Measurements from ENCODE around the gene UACA.

The UACA gene

GRCh38 chr15:70762469-70763119 is 764 bp downstream of the UACA start:
- peak overlapping the region; percentile 51 for H3K4me3 ChIP-seq (ENCODE audit: low read depth, low read length)
- peak; percentile 27 for DNase-seq (ENCODE audit: low read depth)
- TF ChIP-seq CTCF (IDR thresholded peaks at IDR 0.05; ENCODE audit: low read depth, low read length) (no peak), POLR2A (IDR thresholded peaks at IDR 0.05; ENCODE audit: extremely low read depth, insufficient read length) (no peak), MYC (IDR thresholded peaks at IDR 0.05; ENCODE audit: low read depth, low read length) (no peak), MAX (IDR thresholded peaks at IDR 0.05; ENCODE audit: low read depth, low read length) (no peak)

GRCh38 chr15:70761931-70762468 is 1.4 kb downstream of the UACA start:
- TF ChIP-seq MAX (IDR thresholded peaks at IDR 0.05; ENCODE audit: low read depth, low read length) = no peak
- no peak for TF ChIP-seq POLR2A (IDR thresholded peaks at IDR 0.05; ENCODE audit: extremely low read depth, insufficient read length)
- TF ChIP-seq CTCF (IDR thresholded peaks at IDR 0.05; ENCODE audit: low read depth, low read length) = no peak
- TF ChIP-seq MYC (IDR thresholded peaks at IDR 0.05; ENCODE audit: low read depth, low read length) = no peak
- peak overlapping the region; percentile 51 for H3K4me3 ChIP-seq (ENCODE audit: low read depth, low read length)
- no peak for DNase-seq (ENCODE audit: low read depth)

GRCh38 chr15:70761046-70761445 is 2.3 kb downstream of the UACA start:
- TF ChIP-seq CTCF (IDR thresholded peaks at IDR 0.05; ENCODE audit: low read depth, low read length) = no peak
- TF ChIP-seq POLR2A (IDR thresholded peaks at IDR 0.05; ENCODE audit: extremely low read depth, insufficient read length) = no peak
- TF ChIP-seq MAX (IDR thresholded peaks at IDR 0.05; ENCODE audit: low read depth, low read length) = no peak
- no peak for TF ChIP-seq MYC (IDR thresholded peaks at IDR 0.05; ENCODE audit: low read depth, low read length)

GRCh38 chr15:70758790-70759462 is 4.4 kb downstream of the UACA start:
- no peak overlapping the region for H3K4me3 ChIP-seq (ENCODE audit: low read depth, low read length)

More at GRCh38 chr15:70761046-70761445, 2.3 kb downstream of the UACA start:
- no peak overlapping the region for H3K4me3 ChIP-seq (ENCODE audit: low read depth, low read length)
- DNase-seq (ENCODE audit: low read depth) = no peak

GRCh38 chr15:70757627-70758026 is 5.7 kb downstream of the UACA start:
- no peak for TF ChIP-seq POLR2A (IDR thresholded peaks at IDR 0.05; ENCODE audit: extremely low read depth, insufficient read length)
- TF ChIP-seq MYC (IDR thresholded peaks at IDR 0.05; ENCODE audit: low read depth, low read length) = no peak
- TF ChIP-seq CTCF (IDR thresholded peaks at IDR 0.05; ENCODE audit: low read depth, low read length) = no peak
- TF ChIP-seq MAX (IDR thresholded peaks at IDR 0.05; ENCODE audit: low read depth, low read length) = no peak
- no peak overlapping the region for H3K4me3 ChIP-seq (ENCODE audit: low read depth, low read length)
- DNase-seq (ENCODE audit: low read depth) = no peak

More at GRCh38 chr15:70758790-70759462, 4.4 kb downstream of the UACA start:
- no peak for DNase-seq (ENCODE audit: low read depth)
- no peak for TF ChIP-seq CTCF (IDR thresholded peaks at IDR 0.05; ENCODE audit: low read depth, low read length)
- no peak for TF ChIP-seq POLR2A (IDR thresholded peaks at IDR 0.05; ENCODE audit: extremely low read depth, insufficient read length)
- TF ChIP-seq MYC (IDR thresholded peaks at IDR 0.05; ENCODE audit: low read depth, low read length) = no peak
- TF ChIP-seq MAX (IDR thresholded peaks at IDR 0.05; ENCODE audit: low read depth, low read length) = no peak

Data from NB4 (cell line).